Measurements from ENCODE around the gene WASL.

GRCh38 chr7:123637878-123638277, 110.9 kb downstream of the WASL start:
- TF ChIP-seq, protein P1, sequence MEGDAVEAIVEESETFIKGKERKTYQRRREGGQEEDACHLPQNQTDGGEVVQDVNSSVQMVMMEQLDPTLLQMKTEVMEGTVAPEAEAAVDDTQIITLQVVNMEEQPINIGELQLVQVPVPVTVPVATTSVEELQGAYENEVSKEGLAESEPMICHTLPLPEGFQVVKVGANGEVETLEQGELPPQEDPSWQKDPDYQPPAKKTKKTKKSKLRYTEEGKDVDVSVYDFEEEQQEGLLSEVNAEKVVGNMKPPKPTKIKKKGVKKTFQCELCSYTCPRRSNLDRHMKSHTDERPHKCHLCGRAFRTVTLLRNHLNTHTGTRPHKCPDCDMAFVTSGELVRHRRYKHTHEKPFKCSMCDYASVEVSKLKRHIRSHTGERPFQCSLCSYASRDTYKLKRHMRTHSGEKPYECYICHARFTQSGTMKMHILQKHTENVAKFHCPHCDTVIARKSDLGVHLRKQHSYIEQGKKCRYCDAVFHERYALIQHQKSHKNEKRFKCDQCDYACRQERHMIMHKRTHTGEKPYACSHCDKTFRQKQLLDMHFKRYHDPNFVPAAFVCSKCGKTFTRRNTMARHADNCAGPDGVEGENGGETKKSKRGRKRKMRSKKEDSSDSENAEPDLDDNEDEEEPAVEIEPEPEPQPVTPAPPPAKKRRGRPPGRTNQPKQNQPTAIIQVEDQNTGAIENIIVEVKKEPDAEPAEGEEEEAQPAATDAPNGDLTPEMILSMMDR (IDR thresholded peaks at IDR 0.05): no peak
- TF ChIP-seq POLR2A (IDR thresholded peaks at IDR 0.05) (no peak), EP300 (IDR thresholded peaks at IDR 0.05) (no peak)
